HepG2 (cell line): Measurements from ENCODE around the gene SCGB3A1. TPM values are rescaled to one million over a fixed set of nuclear protein-coding genes. Genes with fewer than 3 reads are reported as not detected.

Experiments
- ATAC-seq: fragments of 200-7000 bp; cut with Tn5 transposase; 3 replicates; pipeline ENCODE4 v1.9.1; 2020; ENCODE audit warnings: mild to moderate bottlenecking, moderate library complexity
- BruUV-seq: library from RNA; stranded (reverse); fragments of 400-500 nt; replicated peaks from 2 replicates; lab custom pipeline; 2021; lab: Mats Ljungman, UMichigan
- CTCF ChIA-PET: fragments of 300-600 bp; formaldehyde crosslinking; extraction: SDS; loops from one replicate; lab custom pipeline; 2021; ENCODE audit warnings: low total read pairs, inconsistent platforms, low intra/inter-chr PET ratio; lab: Yijun Ruan, JAX
- POLR2A ChIA-PET: fragments of 350-600 bp; sonication (Branson Sonifier 250); formaldehyde crosslinking; loops from one replicate; lab custom pipeline; 2020; ENCODE audit warnings: antibody characterized with exemption, inconsistent platforms; lab: Yijun Ruan, JAX
- DNase-seq: peaks from one replicate; pipeline ENCODE4 v3.0.0-alpha.2; 2015; ENCODE audit warnings: low spot score
- FAIRE-seq: peaks from 3 replicates; lab custom pipeline; 2011; peaks lifted over from hg19 to GRCh38; lab: Jason Lieb, UNC
- H2AFZ ChIP-seq: one replicate; pipeline ENCODE4 v1.6.1; 2011; ENCODE audit warnings: low read length, inconsistent platforms
- H3K27ac ChIP-seq: fragments of 300-600 bp; 3 replicates; pipeline ENCODE4 v1.8.0; 2011; ENCODE audit warnings: mixed run types, mild to moderate bottlenecking, mixed read lengths, low read length, inconsistent platforms; ENCODE audit not compliant: insufficient read depth; ENCODE audit errors: extremely low read length
- H3K27me3 ChIP-seq, 2 experiments: fragments of 200-600 bp in 1 of 2; 2 replicates in 1 of 2; 3 replicates in 1 of 2; pipeline versions ENCODE4 v1.6.0 to v1.8.0; 2011; ENCODE audit warnings: low read length in 2 of 2, mild to moderate bottlenecking in 2 of 2, moderate library complexity in 2 of 2, inconsistent platforms in 1 of 2; ENCODE audit not compliant: insufficient read depth in 2 of 2, control insufficient read depth in 1 of 2
- H3K36me3 ChIP-seq, 2 experiments: fragments of 200-600 bp in 1 of 2; replicated peaks in 1 of 2; 2 replicates in 1 of 2; 3 replicates in 1 of 2; pipeline versions ENCODE4 v1.5.1 to v1.8.0; 2011; ENCODE audit warnings: low read length in 2 of 2, inconsistent platforms in 1 of 2; ENCODE audit not compliant: insufficient read depth in 2 of 2, control insufficient read depth in 1 of 2
- H3K4me1 ChIP-seq: 2 replicates; pipeline ENCODE4 v1.5.1; 2012; ENCODE audit warnings: low read length, inconsistent platforms; ENCODE audit not compliant: insufficient read depth
- H3K4me2 ChIP-seq: 2 replicates; pipeline ENCODE4 v1.6.0; 2011; ENCODE audit warnings: low read depth, low read length, inconsistent platforms
- H3K4me3 ChIP-seq, 3 experiments: fragments of 200-600 bp in 1 of 3; sonication (generic), shearing (Covaris generic) in 1 of 3; replicated peaks in 1 of 3; 2 replicates each; pipeline ENCODE4 v1.5.1; 2011 to 2016; ENCODE audit warnings: low read length in 3 of 3, inconsistent platforms in 2 of 3, low read depth in 2 of 3, mild to moderate bottlenecking in 2 of 3, control low read depth in 1 of 3, mixed read lengths in 1 of 3; ENCODE audit not compliant: insufficient read depth in 1 of 3
- H3K79me2 ChIP-seq: one replicate; pipeline ENCODE4 v1.6.1; 2011; ENCODE audit warnings: low read length, inconsistent platforms; ENCODE audit not compliant: insufficient read depth
- H3K9ac ChIP-seq: 2 replicates; pipeline ENCODE4 v1.6.0; 2011; ENCODE audit warnings: mild to moderate bottlenecking, low read depth, low read length, inconsistent platforms; ENCODE audit not compliant: insufficient read depth
- H3K9me3 ChIP-seq: 2 replicates; pipeline ENCODE4 v1.5.1; 2012; ENCODE audit warnings: mild to moderate bottlenecking, low read length
- H4K20me1 ChIP-seq: 2 replicates; pipeline ENCODE4 v1.6.0; 2011; ENCODE audit warnings: inconsistent platforms, mild to moderate bottlenecking, low read length, moderate library complexity; ENCODE audit not compliant: insufficient read depth
- BRD4 ChIP-seq: sonication (generic); formaldehyde crosslinking; IDR thresholded peaks from 2 replicates; pipeline ENCODE4 v1.4.0; 2020; ENCODE audit warnings: missing genetic modification reagents
- CCAR2 ChIP-seq: fragments of 200-400 bp; formaldehyde crosslinking; optimal IDR thresholded peaks from 2 replicates; pipeline ENCODE3; 2018; ENCODE audit warnings: low read depth, mild to moderate bottlenecking, low read length, moderate library complexity
- HCFC1 ChIP-seq: fragments of 150-350 bp; IDR thresholded peaks from 2 replicates; pipeline ENCODE4 v1.6.1; 2014; ENCODE audit warnings: low read depth, low read length
- NBN ChIP-seq: fragments of 450-650 bp; conservative IDR thresholded peaks from 2 replicates; pipeline ENCODE4 v1.6.1; 2017
- NR3C1 ChIP-seq: sonication (generic); formaldehyde crosslinking; IDR thresholded peaks from 2 replicates; pipeline ENCODE4 v1.4.0; 2020; ENCODE audit warnings: missing genetic modification reagents
- ONECUT2 ChIP-seq: sonication (generic); formaldehyde crosslinking; IDR thresholded peaks from 2 replicates; pipeline ENCODE4 v1.4.0; 2020; ENCODE audit warnings: missing genetic modification reagents
- SPEN ChIP-seq: sonication (generic); formaldehyde crosslinking; IDR thresholded peaks from 2 replicates; pipeline ENCODE4 v1.5.1; 2020; ENCODE audit warnings: low read depth, mild to moderate bottlenecking, missing genetic modification reagents
- TCF7L2 ChIP-seq: IDR thresholded peaks from 2 replicates; pipeline ENCODE4 v1.6.1; 2011; ENCODE audit warnings: mild to moderate bottlenecking, low read depth, low read length, moderate library complexity
- ZFYVE20 ChIP-seq: sonication (generic); formaldehyde crosslinking; IDR thresholded peaks from 2 replicates; pipeline ENCODE4 v1.8.0; 2023; ENCODE audit warnings: low read depth, mild to moderate bottlenecking, moderate library complexity, missing genetic modification reagents, borderline replicate concordance
- ZNF253 ChIP-seq: sonication (generic); formaldehyde crosslinking; IDR thresholded peaks from 2 replicates; pipeline ENCODE4 v1.8.0; 2022; ENCODE audit warnings: mild to moderate bottlenecking, missing genetic modification reagents, borderline replicate concordance
- WGBS: methylation state at CpG from one replicate; pipeline ENCODE4 v1.1.6; 2017; ENCODE audit warnings: low lambda C conversion rate; 5-methylcytosine and 5-hydroxymethylcytosine counted together
- in situ Hi-C: cut with HindIII; loops from 2 replicates; pipeline ENCODE4 v1.10.0; 2017; ENCODE audit warnings: low pct_unique_long_range_greater_than_20kb; ENCODE audit not compliant: extremely low pct_ligation_motif_present
- intact Hi-C: fragments of 100-400 bp; cut with micrococcal nuclease; formaldehyde crosslinking; loops from one replicate; pipeline ENCODE4 v1.10.0; 2022; ENCODE audit not compliant: unreplicated experiment
- polyA plus RNA-seq, 8 experiments: library from polyadenylated mRNA; depleted of rRNA in 3 of 8; stranded (reverse) in 7 of 8; unstranded in 1 of 8; fragments of >200 nt; fragmentation: Illumina TruSeq in 4 of 8; extraction: Trizol in 4 of 8; gene quantifications; 2 replicates each; pipeline versions ENCODE4 v1.2.1 to v1.2.3, GENCODE V29; 2011 to 2016; ENCODE audit warnings: low read depth in 4 of 8, missing spikeins in 1 of 8, mixed read lengths in 1 of 8; ENCODE audit not compliant: insufficient read depth in 1 of 8
- total RNA-seq, 5 experiments: library from RNA; depleted of rRNA; stranded (reverse); fragments of >200 nt; fragmentation: Illumina TruSeq; extraction: Trizol; gene quantifications; 2 replicates each; pipeline ENCODE4 v1.2.3, GENCODE V29; 2016; ENCODE audit warnings: low read depth in 1 of 5
- TF ChIP-seq, protein P1 (sequence below): IDR thresholded peaks from 2 replicates; pipeline ENCODE4 v1.6.1; 2016; ENCODE audit warnings: low read depth
- TF ChIP-seq, protein P2 (sequence below): sonication (generic); formaldehyde crosslinking; IDR thresholded peaks from 2 replicates; pipeline ENCODE4 v1.4.0; 2020; ENCODE audit warnings: missing genetic modification reagents
- TF ChIP-seq, protein P3 (sequence below): sonication (generic); formaldehyde crosslinking; IDR thresholded peaks from 2 replicates; pipeline ENCODE4 v1.4.0; 2020; ENCODE audit warnings: missing genetic modification reagents, borderline replicate concordance
- TF ChIP-seq, protein P4 (sequence below): sonication (generic); formaldehyde crosslinking; IDR thresholded peaks from 2 replicates; pipeline ENCODE4 v1.8.0; 2022; ENCODE audit warnings: mild to moderate bottlenecking, missing genetic modification reagents, moderate library complexity
- TF ChIP-seq, protein P5 (sequence below): sonication (generic); formaldehyde crosslinking; IDR thresholded peaks from 2 replicates; pipeline ENCODE4 v1.4.0; 2020; ENCODE audit warnings: missing genetic modification reagents
- TF ChIP-seq, protein P6 (sequence below): sonication (generic); formaldehyde crosslinking; IDR thresholded peaks from 2 replicates; pipeline ENCODE4 v1.4.0; 2020; ENCODE audit warnings: missing genetic modification reagents

SCGB3A1 gene
- total and polyA plus RNA-seq, 2 of the 13 experiments (the other 11 are each of a cell fraction or from before 2014, with no cell fraction given) = not detected

DNA sequence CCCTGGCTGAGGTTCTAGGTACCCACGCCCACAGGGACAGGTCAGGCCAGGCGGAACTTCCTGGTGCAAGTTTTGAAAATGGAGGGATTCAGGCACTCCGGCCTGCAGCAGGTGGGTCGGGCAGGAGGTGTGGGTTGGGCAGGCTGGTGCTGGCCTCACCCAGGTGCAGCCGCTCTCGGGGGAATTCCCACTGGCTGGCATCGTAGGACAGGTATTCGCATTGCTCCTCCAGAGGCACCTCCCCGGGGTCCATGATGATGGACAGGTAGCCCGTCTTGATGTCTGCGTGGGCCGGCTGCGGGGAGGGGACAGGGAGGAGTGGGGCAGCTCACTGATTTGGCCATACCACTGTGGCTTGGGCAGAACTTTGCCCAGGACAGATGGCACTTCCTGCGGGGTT lies 28.7 kb upstream of the SCGB3A1 start:
- in situ Hi-C loops (no loop called here), intact Hi-C loops (no loop called here)
- POLR2A ChIA-PET = no interaction called here
- Histone ChIP-seq H3K9ac (no peak overlapping the region), H3K4me3 (no peak overlapping the region), H3K9me3 (no peaks in the 10 kb centered on the region), H4K20me1 (no peaks in the 10 kb centered on the region), H2AFZ (no peak overlapping the region), H3K4me2 (no peak overlapping the region), H3K27ac (no peak overlapping the region), H3K27me3 (peaks cover 13 to 44% of the 10 kb centered on the region in 2 experiments; a peak in 4 of 5 replicates), H3K79me2 (no peaks in the 10 kb centered on the region), H3K4me1 (no peaks in the 10 kb centered on the region), H3K36me3 (no peaks in the 10 kb centered on the region)
- FAIRE-seq (no peak), ATAC-seq (no peak), DNase-seq (no peak)
- TF ChIP-seq, protein P1, sequence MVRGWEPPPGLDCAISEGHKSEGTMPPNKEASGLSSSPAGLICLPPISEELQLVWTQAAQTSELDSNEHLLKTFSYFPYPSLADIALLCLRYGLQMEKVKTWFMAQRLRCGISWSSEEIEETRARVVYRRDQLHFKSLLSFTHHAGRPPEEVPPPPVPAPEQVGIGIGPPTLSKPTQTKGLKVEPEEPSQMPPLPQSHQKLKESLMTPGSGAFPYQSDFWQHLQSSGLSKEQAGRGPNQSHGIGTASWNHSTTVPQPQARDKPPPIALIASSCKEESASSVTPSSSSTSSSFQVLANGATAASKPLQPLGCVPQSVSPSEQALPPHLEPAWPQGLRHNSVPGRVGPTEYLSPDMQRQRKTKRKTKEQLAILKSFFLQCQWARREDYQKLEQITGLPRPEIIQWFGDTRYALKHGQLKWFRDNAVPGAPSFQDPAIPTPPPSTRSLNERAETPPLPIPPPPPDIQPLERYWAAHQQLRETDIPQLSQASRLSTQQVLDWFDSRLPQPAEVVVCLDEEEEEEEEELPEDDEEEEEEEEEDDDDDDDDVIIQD = no peak
- TF ChIP-seq TCF7L2 (no peak), NR3C1 (CRISPR knock-in tag) (no peak), ZFYVE20 (no peak), CCAR2 (no peak), HCFC1 (no peak), NBN (no peak), ZNF253 (no peak), BRD4 (CRISPR knock-in tag) (no peak), ONECUT2 (CRISPR knock-in tag) (no peak), SPEN (CRISPR knock-in tag) (no peak)
- TF ChIP-seq, protein P2, sequence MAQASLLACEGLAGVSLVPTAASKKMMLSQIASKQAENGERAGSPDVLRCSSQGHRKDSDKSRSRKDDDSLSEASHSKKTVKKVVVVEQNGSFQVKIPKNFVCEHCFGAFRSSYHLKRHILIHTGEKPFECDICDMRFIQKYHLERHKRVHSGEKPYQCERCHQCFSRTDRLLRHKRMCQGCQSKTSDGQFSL (CRISPR knock-in tag) = no peak
- TF ChIP-seq, protein P3, sequence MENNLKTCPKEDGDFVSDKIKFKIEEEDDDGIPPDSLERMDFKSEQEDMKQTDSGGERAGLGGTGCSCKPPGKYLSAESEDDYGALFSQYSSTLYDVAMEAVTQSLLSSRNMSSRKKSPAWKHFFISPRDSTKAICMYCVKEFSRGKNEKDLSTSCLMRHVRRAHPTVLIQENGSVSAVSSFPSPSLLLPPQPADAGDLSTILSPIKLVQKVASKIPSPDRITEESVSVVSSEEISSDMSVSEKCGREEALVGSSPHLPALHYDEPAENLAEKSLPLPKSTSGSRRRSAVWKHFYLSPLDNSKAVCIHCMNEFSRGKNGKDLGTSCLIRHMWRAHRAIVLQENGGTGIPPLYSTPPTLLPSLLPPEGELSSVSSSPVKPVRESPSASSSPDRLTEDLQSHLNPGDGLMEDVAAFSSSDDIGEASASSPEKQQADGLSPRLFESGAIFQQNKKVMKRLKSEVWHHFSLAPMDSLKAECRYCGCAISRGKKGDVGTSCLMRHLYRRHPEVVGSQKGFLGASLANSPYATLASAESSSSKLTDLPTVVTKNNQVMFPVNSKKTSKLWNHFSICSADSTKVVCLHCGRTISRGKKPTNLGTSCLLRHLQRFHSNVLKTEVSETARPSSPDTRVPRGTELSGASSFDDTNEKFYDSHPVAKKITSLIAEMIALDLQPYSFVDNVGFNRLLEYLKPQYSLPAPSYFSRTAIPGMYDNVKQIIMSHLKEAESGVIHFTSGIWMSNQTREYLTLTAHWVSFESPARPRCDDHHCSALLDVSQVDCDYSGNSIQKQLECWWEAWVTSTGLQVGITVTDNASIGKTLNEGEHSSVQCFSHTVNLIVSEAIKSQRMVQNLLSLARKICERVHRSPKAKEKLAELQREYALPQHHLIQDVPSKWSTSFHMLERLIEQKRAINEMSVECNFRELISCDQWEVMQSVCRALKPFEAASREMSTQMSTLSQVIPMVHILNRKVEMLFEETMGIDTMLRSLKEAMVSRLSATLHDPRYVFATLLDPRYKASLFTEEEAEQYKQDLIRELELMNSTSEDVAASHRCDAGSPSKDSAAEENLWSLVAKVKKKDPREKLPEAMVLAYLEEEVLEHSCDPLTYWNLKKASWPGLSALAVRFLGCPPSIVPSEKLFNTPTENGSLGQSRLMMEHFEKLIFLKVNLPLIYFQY (CRISPR knock-in tag) = no peak
- TF ChIP-seq, protein P4, sequence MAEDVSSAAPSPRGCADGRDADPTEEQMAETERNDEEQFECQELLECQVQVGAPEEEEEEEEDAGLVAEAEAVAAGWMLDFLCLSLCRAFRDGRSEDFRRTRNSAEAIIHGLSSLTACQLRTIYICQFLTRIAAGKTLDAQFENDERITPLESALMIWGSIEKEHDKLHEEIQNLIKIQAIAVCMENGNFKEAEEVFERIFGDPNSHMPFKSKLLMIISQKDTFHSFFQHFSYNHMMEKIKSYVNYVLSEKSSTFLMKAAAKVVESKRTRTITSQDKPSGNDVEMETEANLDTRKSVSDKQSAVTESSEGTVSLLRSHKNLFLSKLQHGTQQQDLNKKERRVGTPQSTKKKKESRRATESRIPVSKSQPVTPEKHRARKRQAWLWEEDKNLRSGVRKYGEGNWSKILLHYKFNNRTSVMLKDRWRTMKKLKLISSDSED = no peak
- TF ChIP-seq, protein P5, sequence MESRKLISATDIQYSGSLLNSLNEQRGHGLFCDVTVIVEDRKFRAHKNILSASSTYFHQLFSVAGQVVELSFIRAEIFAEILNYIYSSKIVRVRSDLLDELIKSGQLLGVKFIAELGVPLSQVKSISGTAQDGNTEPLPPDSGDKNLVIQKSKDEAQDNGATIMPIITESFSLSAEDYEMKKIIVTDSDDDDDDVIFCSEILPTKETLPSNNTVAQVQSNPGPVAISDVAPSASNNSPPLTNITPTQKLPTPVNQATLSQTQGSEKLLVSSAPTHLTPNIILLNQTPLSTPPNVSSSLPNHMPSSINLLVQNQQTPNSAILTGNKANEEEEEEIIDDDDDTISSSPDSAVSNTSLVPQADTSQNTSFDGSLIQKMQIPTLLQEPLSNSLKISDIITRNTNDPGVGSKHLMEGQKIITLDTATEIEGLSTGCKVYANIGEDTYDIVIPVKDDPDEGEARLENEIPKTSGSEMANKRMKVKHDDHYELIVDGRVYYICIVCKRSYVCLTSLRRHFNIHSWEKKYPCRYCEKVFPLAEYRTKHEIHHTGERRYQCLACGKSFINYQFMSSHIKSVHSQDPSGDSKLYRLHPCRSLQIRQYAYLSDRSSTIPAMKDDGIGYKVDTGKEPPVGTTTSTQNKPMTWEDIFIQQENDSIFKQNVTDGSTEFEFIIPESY (CRISPR knock-in tag) = no peak
- TF ChIP-seq, protein P6, sequence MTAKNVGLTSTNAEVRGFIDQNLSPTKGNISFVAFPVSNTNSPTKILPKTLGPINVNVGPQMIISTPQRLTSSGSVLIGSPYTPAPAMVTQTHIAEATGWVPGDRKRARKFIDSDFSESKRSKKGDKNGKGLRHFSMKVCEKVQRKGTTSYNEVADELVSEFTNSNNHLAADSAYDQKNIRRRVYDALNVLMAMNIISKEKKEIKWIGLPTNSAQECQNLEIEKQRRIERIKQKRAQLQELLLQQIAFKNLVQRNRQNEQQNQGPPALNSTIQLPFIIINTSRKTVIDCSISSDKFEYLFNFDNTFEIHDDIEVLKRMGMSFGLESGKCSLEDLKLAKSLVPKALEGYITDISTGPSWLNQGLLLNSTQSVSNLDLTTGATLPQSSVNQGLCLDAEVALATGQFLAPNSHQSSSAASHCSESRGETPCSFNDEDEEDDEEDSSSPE = no peak
- 55% methylated on average over 7 of the region's 14 CpGs for WGBS
- CTCF ChIA-PET = no interaction called here
- no TSS peak for BruUV-seq
